CD4-positive, alpha-beta memory T cell (primary cell): ENCODE results near the gene CUEDC1. TPM values are rescaled to one million over a fixed set of nuclear protein-coding genes. Genes with fewer than 3 reads are reported as not detected.
A peak's percentile ranks its signal among the peaks of the same experiment; 100 is the strongest.

Experiments
- CTCF ChIA-PET: fragments of 350-600 bp; sonication (Branson Sonifier 250); formaldehyde crosslinking; loops from one replicate; lab custom pipeline; 2021; ENCODE audit warnings: inconsistent platforms; ENCODE audit not compliant: partially characterized antibody; lab: Charles Lee
- POLR2A ChIA-PET: fragments of 350-600 bp; sonication (Branson Sonifier 250); formaldehyde crosslinking; loops from one replicate; lab custom pipeline; 2021; ENCODE audit not compliant: partially characterized antibody; lab: Charles Lee
- DNase-seq, 5 donors: peaks; one replicate each; pipeline versions ENCODE4 v3.0.0 to v3.0.0-alpha.2; 2020 to 2022; ENCODE audit warnings: mixed read lengths in 1 of 5
- H3K27ac ChIP-seq: one replicate; pipeline ENCODE4 v1.7.0; 2013; ENCODE audit warnings: low read depth, low read length
- H3K27me3 ChIP-seq: 2 replicates; pipeline ENCODE4 v1.7.0; 2013; ENCODE audit warnings: mild to moderate bottlenecking, low read length, moderate library complexity; ENCODE audit not compliant: insufficient read depth
- H3K36me3 ChIP-seq: 2 replicates; pipeline ENCODE4 v1.7.0; 2013; ENCODE audit warnings: mild to moderate bottlenecking, low read length, moderate library complexity; ENCODE audit not compliant: insufficient read depth
- H3K4me1 ChIP-seq: 2 replicates; pipeline ENCODE4 v1.7.0; 2013; ENCODE audit warnings: mild to moderate bottlenecking, low read length, moderate library complexity; ENCODE audit not compliant: insufficient read depth
- H3K4me3 ChIP-seq, 2 donors: one replicate each; pipeline ENCODE4 v1.7.0; 2013; ENCODE audit warnings: low read length in 2 of 2, mild to moderate bottlenecking in 1 of 2
- H3K9me3 ChIP-seq, 2 donors: one replicate each; pipeline ENCODE4 v1.7.0; 2013; ENCODE audit warnings: low read length in 2 of 2, control low read depth in 1 of 2; ENCODE audit not compliant: control insufficient read depth in 1 of 2
- H3K27ac Mint-ChIP-seq, 7 donors: one replicate each; pipeline ENCODE4 v1.8.0; 2020 to 2021; ENCODE audit warnings: mixed read lengths in 7 of 7, mild to moderate bottlenecking in 6 of 7, inconsistent platforms in 3 of 7, moderate library complexity in 3 of 7
- H3K27me3 Mint-ChIP-seq, 2 donors: one replicate each; pipeline ENCODE4 v1.8.0; 2020 to 2021; ENCODE audit warnings: mixed read lengths in 2 of 2
- H3K36me3 Mint-ChIP-seq, 2 donors: one replicate each; pipeline ENCODE4 v1.8.0; 2020 to 2021; ENCODE audit warnings: mixed read lengths in 2 of 2, inconsistent platforms in 1 of 2, mild to moderate bottlenecking in 1 of 2
- H3K4me1 Mint-ChIP-seq, 4 donors: one replicate each; pipeline ENCODE4 v1.8.0; 2020 to 2021; ENCODE audit warnings: mixed read lengths in 4 of 4, mild to moderate bottlenecking in 1 of 4
- H3K4me3 Mint-ChIP-seq, 8 donors: one replicate each; pipeline ENCODE4 v1.8.0; 2020 to 2021; ENCODE audit warnings: mixed read lengths in 8 of 8, mild to moderate bottlenecking in 7 of 8, moderate library complexity in 6 of 8, inconsistent platforms in 3 of 8
- H3K9me3 Mint-ChIP-seq, 8 donors: one replicate each; pipeline ENCODE4 v1.8.0; 2020 to 2021; ENCODE audit warnings: mixed read lengths in 8 of 8, mild to moderate bottlenecking in 5 of 8, inconsistent platforms in 3 of 8, moderate library complexity in 1 of 8
- intact Hi-C: fragments of 100-400 bp; cut with micrococcal nuclease; formaldehyde crosslinking; loops from one replicate; pipeline ENCODE4 v1.15.1; 2023
- polyA plus RNA-seq, 2 donors: library from polyadenylated mRNA; unstranded; fragments of 300-500 nt; fragmentation: Illumina TruSeq; gene quantifications; one replicate each; pipeline ENCODE4 v1.2.3, GENCODE V29; 2021
- total RNA-seq, 2 experiments: library from RNA; stranded (reverse); gene quantifications; one replicate each; pipeline ENCODE4 v1.2.3, GENCODE V29; 2021

The CUEDC1 gene
- total and polyA plus RNA-seq, 4 experiments from 2014 or later = 0.61 to 0.90 TPM; not detected in 2

DNA sequence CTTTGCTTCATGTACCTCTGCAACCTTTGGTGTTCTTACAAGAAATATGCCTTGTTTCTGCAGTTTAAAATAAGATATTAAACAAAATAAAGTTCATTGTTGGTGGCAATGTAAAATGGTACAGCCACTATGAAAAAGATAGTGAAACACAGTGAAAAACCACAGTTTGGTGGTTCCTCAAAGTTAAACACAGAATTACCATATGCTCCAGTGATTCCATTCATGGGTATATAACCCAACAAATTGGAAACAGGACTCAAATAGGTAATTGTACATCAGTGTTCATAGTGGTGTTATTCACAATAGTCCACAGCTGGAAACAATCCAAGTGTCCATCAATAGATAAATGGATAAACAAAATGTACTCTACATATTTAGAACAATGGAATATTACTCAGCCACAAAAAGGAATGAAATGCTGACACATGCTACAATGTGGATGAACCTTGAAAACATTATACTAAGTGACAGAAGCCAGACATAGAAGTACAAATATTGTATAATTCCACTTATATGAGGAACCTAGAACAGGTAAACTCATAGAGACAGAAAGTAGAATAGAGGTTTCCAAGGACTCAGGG lies 49.2 kb downstream of the CUEDC1 start:
- ChIA-PET CTCF (no interaction called here), POLR2A (interaction anchor here (1.2 kb wide), 1 partner anchor 156 kb away, joined by 3 read pairs; no protein-coding TSS in a partner anchor)
- intact Hi-C loops = no loop called here
- peaks cover 5 to 15% (median 10%) of the 10 kb centered on the region in 4 donors for H3K4me1 Mint-ChIP-seq
- Histone ChIP-seq H3K4me3 (no peak overlapping the region), H3K4me1 (peaks cover 14% of the 10 kb centered on the region), H3K36me3 (no peaks in the 10 kb centered on the region), H3K9me3 (no peaks in the 10 kb centered on the region), H3K27ac (no peak overlapping the region), H3K27me3 (no peaks in the 10 kb centered on the region)
- H3K36me3 Mint-ChIP-seq = no peaks in the 10 kb centered on the region
- H3K27me3 Mint-ChIP-seq = peaks cover 0 to 4% of the 10 kb centered on the region in 2 donors
- no peaks in the 10 kb centered on the region for H3K9me3 Mint-ChIP-seq
- no peak overlapping the region for H3K4me3 Mint-ChIP-seq
- DNase-seq = no peak
- H3K27ac Mint-ChIP-seq = no peak overlapping the region

DNA sequence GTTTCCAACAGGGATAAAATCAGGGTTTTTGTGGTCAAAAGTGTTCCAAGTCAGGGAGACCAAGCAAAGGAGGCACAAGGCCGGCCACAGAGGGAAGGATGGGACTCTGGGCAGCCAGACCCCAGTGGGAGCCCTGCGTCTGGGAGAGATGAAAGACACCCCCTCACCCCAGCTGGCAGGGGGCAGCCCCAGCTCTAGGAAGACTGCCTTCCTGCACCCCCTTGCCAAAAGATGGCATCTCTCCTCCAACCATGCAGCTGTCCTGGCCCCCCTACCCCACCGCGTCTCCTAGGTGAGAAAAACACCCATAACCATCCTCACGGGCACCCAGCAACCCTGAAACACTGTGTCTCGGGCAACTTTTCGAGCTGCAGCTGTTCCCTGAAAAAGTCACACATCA lies 51.3 kb downstream of the CUEDC1 start:
- Mint-ChIP-seq H3K27ac (peak overlapping the region in 1 of 7 donors; percentile 43), H3K36me3 (no peaks in the 10 kb centered on the region), H3K4me3 (no peak overlapping the region), H3K9me3 (no peaks in the 10 kb centered on the region), H3K4me1 (peaks cover 7 to 27% (median 16%) of the 10 kb centered on the region in 4 donors), H3K27me3 (peaks cover 0 to 2% of the 10 kb centered on the region in 2 donors)
- H3K4me1 ChIP-seq = peaks cover 14% of the 10 kb centered on the region
- ChIA-PET POLR2A (no interaction called here), CTCF (interaction anchor here (0.9 kb wide), 1 partner anchor 11 kb away, joined by 3 read pairs; no protein-coding TSS in a partner anchor)
- no peak overlapping the region for H3K4me3 ChIP-seq
- no peaks in the 10 kb centered on the region for H3K27me3 ChIP-seq
- H3K27ac ChIP-seq = no peak overlapping the region
- no peaks in the 10 kb centered on the region for H3K9me3 ChIP-seq
- DNase-seq = no peak
- intact Hi-C loops = no loop called here
- H3K36me3 ChIP-seq = no peaks in the 10 kb centered on the region

DNA sequence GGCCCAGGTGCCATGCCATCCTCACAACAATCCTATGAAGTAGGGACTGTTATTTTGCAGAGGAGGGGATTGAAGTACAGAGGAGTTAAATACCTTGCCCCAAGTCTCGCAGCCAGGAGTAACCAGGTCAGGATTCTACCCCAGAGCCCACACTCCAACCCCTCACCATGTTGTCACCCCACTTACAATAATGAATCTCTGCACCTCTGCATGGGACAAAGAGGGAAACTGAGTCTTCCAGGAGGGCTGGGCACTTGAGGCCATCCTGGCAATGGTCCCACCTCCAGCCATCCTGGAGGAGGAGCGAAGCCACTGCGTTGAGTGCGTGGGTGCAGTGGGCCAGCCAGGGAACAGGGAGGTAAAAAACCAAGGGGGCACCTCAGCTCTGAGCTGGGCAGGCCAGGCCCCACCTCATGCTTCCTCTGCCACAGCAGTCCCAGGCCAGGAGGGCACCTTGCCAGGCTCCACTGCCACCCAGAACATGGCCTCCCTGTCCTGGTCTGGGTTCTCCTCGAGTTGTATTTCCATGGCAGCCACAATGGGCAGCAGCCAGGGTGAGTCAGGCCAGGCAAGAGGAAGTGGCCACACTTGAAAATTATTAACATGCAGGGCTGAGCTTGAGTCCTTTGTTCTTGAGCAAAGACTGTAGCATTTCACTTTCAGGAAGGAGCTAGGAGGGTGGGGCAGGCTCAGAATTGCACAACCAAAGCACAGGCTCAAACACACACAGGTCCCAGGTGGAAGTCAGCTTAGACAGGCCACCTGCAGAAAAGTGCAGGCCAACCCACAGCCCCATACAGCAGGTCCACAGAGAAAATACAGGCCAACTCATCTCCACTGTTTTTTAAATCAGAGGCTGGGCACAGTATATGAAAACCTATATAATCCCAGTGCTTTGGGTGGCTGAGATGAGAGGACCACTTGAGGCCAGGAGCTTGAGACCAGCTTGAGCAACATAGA lies 52.1 kb downstream of the CUEDC1 start:
- Histone ChIP-seq H3K4me3 (no peak overlapping the region), H3K9me3 (no peaks in the 10 kb centered on the region), H3K27ac (no peak overlapping the region), H3K27me3 (no peaks in the 10 kb centered on the region), H3K36me3 (no peaks in the 10 kb centered on the region), H3K4me1 (peaks cover 14% of the 10 kb centered on the region)
- Mint-ChIP-seq H3K4me3 (peak overlapping the region in 1 of 8 donors; percentile 28), H3K27me3 (peaks cover 0 to 2% of the 10 kb centered on the region in 2 donors), H3K4me1 (peaks cover 7 to 27% (median 16%) of the 10 kb centered on the region in 4 donors), H3K27ac (peak overlapping the region in 2 of 7 donors; percentile 57 to 66), H3K36me3 (no peaks in the 10 kb centered on the region), H3K9me3 (no peaks in the 10 kb centered on the region)
- intact Hi-C loops = no loop called here
- ChIA-PET POLR2A (no interaction called here), CTCF (no interaction called here)
- no peak for DNase-seq

DNA sequence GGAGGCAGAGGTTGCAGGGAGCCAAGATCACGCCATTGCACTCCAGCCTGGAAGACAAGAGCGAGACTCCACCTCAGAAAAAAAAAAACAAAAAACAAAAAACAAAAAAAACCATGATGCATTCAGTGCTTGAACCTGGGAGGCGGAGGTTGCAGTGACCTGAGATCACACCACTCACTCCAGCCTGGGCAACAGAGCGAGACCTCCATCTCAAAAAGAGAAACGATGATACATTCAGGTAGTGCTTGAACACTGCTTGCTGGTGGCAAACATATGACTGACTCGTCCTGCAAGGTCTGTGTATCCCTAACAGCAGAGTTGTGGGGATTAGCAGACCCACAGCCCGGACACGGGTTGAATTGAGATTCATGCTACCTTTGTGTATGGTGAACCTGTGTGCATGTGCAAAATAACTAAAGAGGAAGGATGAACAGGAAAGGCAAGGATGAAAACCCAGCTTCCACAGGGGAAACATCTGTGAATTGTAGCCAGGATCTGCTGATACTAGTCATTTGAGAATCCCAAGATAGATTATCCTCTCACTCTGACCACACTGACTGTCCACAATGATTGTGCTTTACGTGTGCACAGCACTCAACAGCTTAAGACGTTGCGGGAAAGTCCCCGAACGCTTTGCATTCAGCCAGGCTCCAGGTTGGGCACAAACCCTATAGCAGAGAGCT lies 53.0 kb downstream of the CUEDC1 start:
- CTCF ChIA-PET = interaction anchor here (2.6 kb wide), 1 partner anchor 97 kb away, joined by 7 read pairs; no protein-coding TSS in a partner anchor
- Mint-ChIP-seq H3K4me1 (peaks cover 7 to 27% (median 16%) of the 10 kb centered on the region in 4 donors), H3K27me3 (peaks cover 0 to 2% of the 10 kb centered on the region in 2 donors), H3K4me3 (no peak overlapping the region), H3K9me3 (no peaks in the 10 kb centered on the region), H3K27ac (peak overlapping the region in 1 of 7 donors; percentile 75), H3K36me3 (no peaks in the 10 kb centered on the region)
- H3K36me3 ChIP-seq = no peaks in the 10 kb centered on the region
- no peak overlapping the region for H3K4me3 ChIP-seq
- H3K27ac ChIP-seq = no peak overlapping the region
- intact Hi-C loops = no loop called here
- POLR2A ChIA-PET = no interaction called here
- H3K9me3 ChIP-seq = no peaks in the 10 kb centered on the region
- no peak for DNase-seq
- H3K27me3 ChIP-seq = no peaks in the 10 kb centered on the region
- H3K4me1 ChIP-seq = peaks cover 14% of the 10 kb centered on the region

DNA sequence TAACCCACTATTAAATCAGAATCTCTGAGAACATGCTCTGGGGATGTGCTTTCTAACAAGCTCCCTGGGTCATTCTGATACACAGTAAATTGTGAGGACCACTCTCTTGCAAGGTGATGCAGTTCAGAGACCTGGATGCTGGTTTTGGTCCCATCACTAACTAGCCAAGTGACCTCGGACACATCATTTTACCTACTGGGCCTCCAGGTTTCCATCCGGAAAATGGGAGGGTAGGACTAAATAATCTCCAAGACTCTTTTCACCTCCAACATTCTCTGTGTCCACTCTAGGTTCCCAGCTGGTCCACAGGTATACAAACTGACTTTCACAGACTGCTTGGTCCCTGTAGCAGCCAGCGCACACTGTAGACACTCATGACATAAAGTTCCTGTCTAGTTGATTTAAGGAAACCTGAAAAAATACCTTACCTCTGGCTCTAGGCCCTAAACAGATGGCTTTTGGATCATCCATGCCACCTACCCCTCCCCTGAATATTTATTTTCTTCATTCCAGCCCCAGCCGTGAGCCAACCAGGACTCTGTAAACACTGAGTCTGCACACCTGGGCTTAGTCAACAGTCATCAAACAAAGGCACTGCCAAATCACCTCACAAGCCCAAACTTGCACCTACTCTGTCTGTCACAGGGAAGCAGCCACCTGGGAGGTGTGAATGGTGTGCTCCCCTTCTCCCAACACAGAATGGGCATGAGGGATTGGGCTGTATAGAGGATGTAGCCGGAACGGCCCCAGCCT lies 54.0 kb downstream of the CUEDC1 start:
- intact Hi-C loops = no loop called here
- Histone ChIP-seq H3K9me3 (no peaks in the 10 kb centered on the region), H3K27ac (no peak overlapping the region), H3K4me1 (peaks cover 14% of the 10 kb centered on the region), H3K36me3 (no peaks in the 10 kb centered on the region), H3K4me3 (no peak overlapping the region), H3K27me3 (no peaks in the 10 kb centered on the region)
- POLR2A ChIA-PET = no interaction called here
- Mint-ChIP-seq H3K9me3 (no peaks in the 10 kb centered on the region), H3K27ac (peak overlapping the region in 1 of 7 donors; percentile 13), H3K4me1 (peaks cover 7 to 27% (median 16%) of the 10 kb centered on the region in 4 donors), H3K27me3 (no peaks in the 10 kb centered on the region), H3K36me3 (no peaks in the 10 kb centered on the region), H3K4me3 (no peak overlapping the region)
- CTCF ChIA-PET = interaction anchor here (0.8 to 2.6 kb wide), 2 partner anchors 98 to 123 kb away, joined by 3 to 7 read pairs; no protein-coding TSS in a partner anchor
- no peak for DNase-seq

DNA sequence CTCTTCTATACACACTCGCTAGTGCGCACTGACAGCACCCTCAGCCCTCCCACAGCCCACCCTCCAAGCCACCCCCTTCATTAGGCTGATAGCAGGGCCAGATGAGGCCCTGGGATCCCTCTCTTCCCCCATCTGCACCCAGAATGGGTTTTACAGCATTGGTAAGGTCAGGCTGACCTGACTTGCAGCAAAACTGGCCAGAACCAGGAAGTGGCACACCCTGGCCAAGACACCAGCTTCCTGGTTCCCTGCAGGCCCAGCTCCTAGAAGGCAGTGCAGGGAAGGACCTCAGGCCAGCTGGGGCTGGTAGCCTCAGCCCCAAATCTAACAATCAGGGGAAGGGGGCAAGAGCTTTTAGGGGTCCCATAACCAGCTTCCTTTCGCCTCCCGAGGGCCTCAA lies 55.4 kb downstream of the CUEDC1 start:
- Mint-ChIP-seq H3K27ac (peak overlapping the region in 2 of 7 donors; percentile 42 to 74), H3K36me3 (no peaks in the 10 kb centered on the region), H3K4me3 (no peak overlapping the region), H3K27me3 (no peaks in the 10 kb centered on the region), H3K4me1 (peaks cover 7 to 27% (median 16%) of the 10 kb centered on the region in 4 donors), H3K9me3 (no peaks in the 10 kb centered on the region)
- H3K27me3 ChIP-seq = no peaks in the 10 kb centered on the region
- H3K4me1 ChIP-seq = peaks cover 14% of the 10 kb centered on the region
- no peaks in the 10 kb centered on the region for H3K9me3 ChIP-seq
- ChIA-PET POLR2A (no interaction called here), CTCF (interaction anchor here (2.6 kb wide), 1 partner anchor 100 kb away, joined by 7 read pairs; no protein-coding TSS in a partner anchor)
- DNase-seq = no peak
- no peaks in the 10 kb centered on the region for H3K36me3 ChIP-seq
- H3K27ac ChIP-seq = no peak overlapping the region
- H3K4me3 ChIP-seq = no peak overlapping the region
- intact Hi-C loops = loop anchor here (10.0 kb wide), 1 partner anchor 185 kb away; the partner anchor contains the start of gene DYNLL2
